HG03175 (cell line): ENCODE data around the gene PIGL.
A peak's percentile ranks its signal among the peaks of the same experiment; 100 is the strongest.

Experiments used
- ATAC-seq: cut with Tn5 transposase; IDR thresholded peaks from one replicate; pipeline ENCODE4 v1.9.1; 2021; ENCODE audit warnings: mild to moderate bottlenecking, moderate library complexity; ENCODE audit not compliant: unreplicated experiment

The PIGL gene

DNA sequence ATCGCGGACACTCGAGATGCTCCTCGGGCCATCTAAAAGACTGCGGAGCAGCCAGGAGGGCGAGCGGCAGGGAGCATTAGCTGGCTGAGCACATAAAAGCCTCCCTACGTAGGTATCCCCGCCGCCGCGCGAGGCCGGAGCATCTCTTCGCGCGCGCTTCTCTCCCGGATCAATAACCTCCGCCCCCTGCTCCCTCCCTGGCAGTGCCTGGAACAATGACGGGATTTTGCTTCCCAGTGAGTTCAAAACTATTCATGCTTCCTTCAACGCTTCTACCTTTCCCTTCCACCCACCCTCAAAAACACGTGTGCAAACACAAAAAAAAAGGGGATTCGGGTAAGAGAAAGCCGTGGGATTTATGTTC, 135.3 kb downstream of the PIGL start:
- no peak for ATAC-seq

DNA sequence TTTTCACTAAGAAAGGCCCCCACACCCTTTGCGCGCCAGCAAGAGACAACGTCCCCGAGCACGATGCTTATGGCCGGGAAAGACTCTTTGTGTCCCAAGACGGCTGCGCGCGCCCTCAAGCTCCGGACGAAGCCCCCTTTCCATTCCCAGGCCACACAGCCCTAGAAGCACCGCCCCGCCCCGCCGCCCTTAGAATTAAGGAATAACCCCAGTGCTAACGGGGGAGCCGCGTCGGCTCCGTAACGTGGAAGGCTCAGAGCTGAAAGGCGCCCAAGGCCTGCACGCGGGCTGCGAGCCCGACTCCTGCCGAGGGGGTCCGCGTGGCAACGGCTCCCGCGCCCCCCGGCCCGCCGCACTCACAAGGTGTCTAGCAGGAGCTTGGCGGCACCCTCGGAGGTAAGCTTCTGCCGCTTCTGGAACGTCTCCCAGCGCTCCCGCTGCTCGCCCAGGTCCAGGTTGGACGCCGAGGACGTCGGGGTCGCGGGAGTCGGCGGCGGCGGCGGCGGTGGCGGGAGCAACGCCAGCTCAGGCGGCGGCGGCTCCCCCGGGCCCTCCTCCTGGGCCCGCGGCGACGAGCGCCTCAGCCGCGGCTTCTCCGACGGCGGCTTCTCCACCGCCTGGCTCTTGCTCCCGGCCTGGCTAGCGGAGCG, 135.8 kb downstream of the PIGL start:
- peak; percentile 54 for ATAC-seq

DNA sequence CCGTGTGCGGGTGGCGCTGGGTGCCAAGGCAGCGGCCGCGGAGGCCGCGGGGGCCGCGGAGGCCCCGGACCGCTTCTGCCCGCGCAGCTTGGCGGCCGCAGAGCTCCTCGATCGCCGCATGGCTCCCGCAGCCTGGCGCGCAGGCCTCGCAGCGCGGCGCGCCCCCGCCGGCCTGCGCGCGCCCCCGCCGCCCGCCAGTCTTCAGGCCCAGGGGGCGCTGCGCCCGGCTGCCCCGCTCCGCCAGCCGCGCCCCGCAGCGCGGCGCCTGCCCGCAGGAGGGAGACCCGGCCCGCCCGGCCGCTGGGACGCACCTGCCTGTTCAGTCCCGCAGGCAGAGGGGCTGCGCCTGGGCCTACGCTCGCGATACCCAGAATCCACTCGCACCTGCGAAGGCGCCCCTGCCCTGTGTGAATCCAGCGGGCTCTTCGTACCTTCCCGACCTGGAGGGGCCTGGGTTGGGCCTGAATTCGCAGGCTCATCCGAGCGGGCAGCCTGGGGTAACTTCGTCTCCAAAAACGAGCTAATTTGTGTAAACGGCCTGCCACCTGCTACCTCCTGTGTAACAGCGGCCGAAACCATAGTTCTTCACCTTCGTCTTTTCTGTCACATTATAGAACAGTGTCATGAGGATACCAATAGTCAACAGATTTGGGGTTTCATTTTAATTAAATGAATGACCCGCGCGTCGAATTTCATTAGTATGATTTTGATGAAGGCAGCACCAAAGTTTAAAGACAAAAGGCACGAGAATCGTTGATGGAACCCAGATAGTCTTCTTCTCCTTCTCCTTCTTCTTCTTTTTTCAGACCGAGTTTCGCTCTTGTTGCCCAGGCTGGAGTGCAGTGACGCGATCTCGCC, 136.5 kb downstream of the PIGL start, which contains the start of gene CENPV:
TSS of gene CENPV (minus strand) at position 153 of the 858 bp plus-strand sequence. CDS start at position 120, 33 bp downstream.
- ATAC-seq, result peak; percentile 75

DNA sequence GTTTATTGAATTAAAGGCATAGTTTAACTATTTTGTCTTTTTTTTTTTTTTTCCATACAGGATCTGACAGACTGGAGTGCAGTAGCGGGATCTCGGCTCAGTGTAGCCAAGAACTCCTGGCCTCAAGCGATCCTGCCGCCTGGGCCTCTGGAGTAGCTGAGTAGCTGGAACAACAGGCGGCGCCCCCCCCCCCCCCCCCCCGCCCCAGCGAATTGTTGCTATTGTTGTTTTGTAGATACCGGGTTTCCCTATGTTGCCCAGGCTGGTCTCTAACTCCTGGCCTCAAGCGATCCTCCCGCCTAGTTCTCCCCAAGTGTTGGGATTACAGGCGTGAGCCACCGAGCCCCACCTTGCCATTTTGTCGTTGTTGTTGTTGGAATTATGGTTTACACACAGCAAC, 137.6 kb downstream of the PIGL start:
- ATAC-seq, result no peak

DNA sequence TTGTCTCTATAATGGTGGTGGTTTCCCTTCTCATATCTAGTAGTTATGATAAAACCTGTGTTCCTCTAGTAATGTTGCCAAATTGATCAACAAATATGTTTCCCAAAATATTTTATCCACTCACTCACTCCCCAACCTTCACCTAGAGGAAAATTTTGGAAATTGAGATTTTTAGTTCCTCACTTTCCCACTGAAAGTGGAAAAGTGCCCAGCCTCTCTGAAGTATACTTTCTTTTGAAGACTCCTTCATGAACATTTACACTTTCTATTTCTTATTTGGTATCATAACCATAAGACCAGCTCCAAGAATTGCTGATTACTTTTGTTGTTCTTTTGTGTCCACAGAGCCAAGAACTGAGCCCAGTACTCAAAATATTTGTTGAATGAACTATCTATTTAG, 141.4 kb downstream of the PIGL start:
- no peak for ATAC-seq

DNA sequence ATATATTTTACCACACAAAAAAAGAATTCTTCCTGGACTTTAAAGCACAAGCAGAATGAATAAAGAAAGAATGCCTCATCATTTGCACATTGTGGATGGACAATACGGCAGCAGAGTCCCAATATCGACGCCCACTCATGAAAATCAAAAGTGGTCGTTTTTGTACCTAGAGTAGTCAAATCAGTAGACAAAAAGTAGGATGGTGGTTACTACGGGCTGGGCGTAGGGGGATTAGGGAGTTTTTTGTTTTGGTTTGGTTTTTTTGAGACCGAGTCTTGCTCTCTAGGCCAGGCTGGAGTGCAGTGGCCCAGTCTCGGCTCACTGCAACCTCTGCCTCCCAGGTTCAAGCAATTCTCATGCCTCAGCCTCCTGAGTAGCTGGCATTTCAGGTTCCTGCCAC, 144.9 kb downstream of the PIGL start:
- no peak for ATAC-seq

DNA sequence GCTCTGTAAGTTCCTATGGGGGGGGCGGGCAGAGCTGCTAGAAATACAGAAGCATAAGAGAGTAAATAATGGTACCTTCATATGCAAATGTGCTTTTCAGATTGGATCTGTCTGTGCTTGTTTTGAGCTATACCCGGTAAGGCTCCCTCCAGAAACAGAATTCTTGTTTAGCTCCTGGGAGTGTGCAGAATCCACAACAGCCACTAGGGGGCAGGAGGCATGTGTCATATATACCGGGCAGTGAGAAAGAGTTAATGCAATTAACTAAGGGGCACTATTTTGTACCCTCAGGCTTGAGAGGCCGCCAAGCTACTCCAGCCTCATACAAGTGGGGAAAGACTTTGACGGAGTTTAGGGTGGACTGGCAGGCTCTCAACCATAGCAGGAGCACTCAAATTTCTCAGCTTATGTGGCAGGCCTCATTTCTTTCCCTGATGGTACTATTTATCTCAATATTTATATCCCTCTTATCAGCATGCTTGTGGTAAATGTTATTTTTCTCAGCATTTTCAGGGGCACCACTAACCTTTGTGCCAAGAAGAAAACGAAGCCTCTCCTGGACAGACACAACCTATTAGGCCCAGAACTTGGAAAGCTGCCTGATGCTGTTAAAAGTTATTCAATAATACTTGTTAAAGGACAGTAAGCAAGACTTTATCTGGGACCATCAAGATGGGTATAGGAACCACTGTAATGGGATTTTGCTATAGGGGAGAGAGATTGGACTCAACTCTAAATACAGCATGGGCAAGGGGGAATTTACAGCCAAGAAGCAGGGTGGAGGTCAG, 146.9 kb downstream of the PIGL start:
- peak; percentile 84 for ATAC-seq

DNA sequence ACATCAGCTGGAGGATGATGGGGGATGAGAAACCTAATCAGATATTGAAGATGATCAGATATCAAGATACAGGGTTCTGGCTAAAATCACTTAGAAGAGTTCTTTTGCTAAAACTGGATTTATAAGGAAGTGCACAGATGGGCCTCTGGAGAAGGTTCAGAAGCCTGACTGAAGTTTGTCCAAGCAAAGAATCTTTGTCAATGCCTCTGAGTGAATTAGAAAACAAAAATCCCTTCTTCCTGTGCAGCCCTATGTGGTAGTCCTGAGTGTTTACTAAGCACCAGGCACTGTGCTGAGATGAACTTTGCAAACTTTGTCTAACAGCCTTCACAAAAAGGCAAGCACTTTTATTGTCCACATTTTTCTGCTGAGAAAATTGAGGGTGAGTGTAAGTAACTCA, 147.6 kb downstream of the PIGL start:
- ATAC-seq, result no peak

DNA sequence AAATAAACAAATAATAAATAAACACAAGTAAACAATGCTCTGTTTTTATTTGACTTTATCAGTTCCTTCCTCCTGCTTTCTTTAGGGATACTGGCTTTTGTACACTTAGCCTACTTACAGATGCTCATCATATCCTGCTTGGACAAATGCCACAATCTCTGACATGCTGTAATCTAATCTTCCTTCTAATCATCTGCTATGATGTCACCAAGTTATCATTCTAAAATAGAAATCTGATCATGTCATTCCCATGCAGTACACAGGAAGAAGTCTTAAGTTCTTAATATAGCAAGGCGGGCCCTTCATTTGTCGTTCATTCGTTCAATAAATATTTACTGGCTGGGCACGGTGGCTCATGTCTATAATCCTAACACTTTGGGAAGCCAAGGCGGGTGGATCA, 154.7 kb downstream of the PIGL start:
- ATAC-seq, result no peak

DNA sequence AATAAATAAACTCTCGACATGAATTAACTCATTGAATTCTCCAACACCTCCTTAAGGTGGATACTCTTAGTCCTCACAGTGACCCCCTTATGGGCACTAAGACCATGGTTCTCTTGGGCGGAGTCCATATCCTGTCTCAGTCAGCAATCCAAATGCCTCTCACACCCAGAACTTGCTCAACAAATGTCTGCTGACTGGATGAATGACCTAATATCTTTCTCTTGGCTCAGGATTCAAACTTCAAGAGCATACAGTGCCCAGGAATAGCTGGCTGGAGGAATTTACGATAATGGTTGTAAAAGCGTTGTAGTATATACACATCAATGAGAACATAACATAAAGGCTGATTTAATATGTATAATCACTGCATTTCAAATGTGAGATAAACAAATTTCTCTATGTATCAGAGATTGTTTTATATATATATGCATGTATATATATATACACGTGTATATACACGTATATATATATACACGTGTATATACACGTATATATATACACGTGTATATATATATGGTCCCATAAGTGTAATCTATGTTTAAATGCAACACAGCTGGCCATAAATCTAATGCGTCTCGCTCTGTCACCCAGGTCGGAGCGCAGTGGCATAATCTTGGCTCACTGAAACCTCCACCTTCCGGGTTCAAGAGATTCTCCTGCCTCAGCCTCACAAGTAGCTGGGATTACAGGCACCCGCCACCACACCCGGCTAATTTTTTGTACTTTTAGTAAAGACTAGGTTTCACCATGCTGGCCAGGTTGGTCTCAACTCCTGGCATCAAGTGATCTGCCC, 157.3 kb downstream of the PIGL start:
- no peak for ATAC-seq
